BJ (cell line): Measurements from ENCODE around the gene LCN12. TPM values are rescaled to one million over a fixed set of nuclear protein-coding genes. Genes with fewer than 3 reads are reported as not detected.

ENCODE experiments used
- CTCF ChIA-PET: fragments of 350-600 bp; formaldehyde crosslinking; extraction: SDS; loops from one replicate; lab custom pipeline; 2021; ENCODE audit warnings: antibody characterized with exemption, inconsistent platforms; lab: Yijun Ruan, JAX
- POLR2A ChIA-PET: fragments of 300-600 bp; sonication (Branson Sonifier 250); formaldehyde crosslinking; extraction: SDS; loops from one replicate; lab custom pipeline; 2021; ENCODE audit warnings: antibody characterized with exemption; lab: Charles Lee
- DNase-seq: peaks from one replicate; pipeline ENCODE4 v3.0.0-alpha.2; 2011; ENCODE audit warnings: low read depth
- H3K27me3 ChIP-seq: 2 replicates; pipeline ENCODE4 v1.6.0; 2011; ENCODE audit warnings: low read length; ENCODE audit not compliant: control insufficient read depth, insufficient read depth
- H3K36me3 ChIP-seq: 2 replicates; pipeline ENCODE4 v1.5.1; 2011; ENCODE audit warnings: low read length; ENCODE audit not compliant: control insufficient read depth, insufficient read depth
- H3K4me3 ChIP-seq: 2 replicates; pipeline ENCODE4 v1.5.1; 2011; ENCODE audit warnings: low read depth, mild to moderate bottlenecking, control low read depth, low read length
- CTCF ChIP-seq: IDR thresholded peaks from 2 replicates; pipeline ENCODE4 v1.5.1; 2011; ENCODE audit warnings: low read depth, mild to moderate bottlenecking, control low read depth, inconsistent platforms, low read length, moderate library complexity; ENCODE audit not compliant: insufficient read depth
- polyA plus RNA-seq: library from polyadenylated mRNA; depleted of rRNA; stranded (reverse); fragments of >200 nt; gene quantifications from 2 replicates; pipeline ENCODE4 v1.2.3, GENCODE V29; 2011

The LCN12 gene
- polyA plus RNA-seq, 1 experiment: 0.36 TPM

- ChIA-PET POLR2A (no interaction called here), CTCF (no interaction called here)
- no peak for DNase-seq
- Histone ChIP-seq H3K27me3 (no peaks in the 10 kb centered on the region), H3K36me3 (peaks cover 36% of the 10 kb centered on the region), H3K4me3 (no peak overlapping the region)
- TF ChIP-seq CTCF: no peak
Measured at GRCh38 chr9:136916330-136917184, 35.5 kb upstream of the LCN12 start.

DNA sequence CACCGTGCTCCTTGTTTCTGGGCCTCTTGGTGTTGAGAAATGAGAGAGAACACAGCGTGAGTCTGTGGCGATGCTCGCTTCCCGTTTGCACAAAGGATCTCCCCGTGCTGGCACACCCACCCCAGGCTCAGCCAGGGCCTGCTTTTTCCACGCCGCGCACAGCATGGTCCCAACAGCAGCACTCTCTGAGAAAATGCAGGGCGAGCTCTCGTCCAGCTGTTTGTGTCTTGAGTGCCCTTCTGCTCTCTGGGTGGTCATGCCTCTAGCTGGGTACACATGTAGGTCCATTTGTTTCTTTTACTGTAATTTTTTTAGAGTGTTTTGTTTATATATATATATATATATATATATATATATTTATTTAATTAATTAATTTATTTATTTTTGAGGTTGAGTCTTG, 34.2 kb upstream of the LCN12 start:
- no peak for TF ChIP-seq CTCF
- DNase-seq: no peak
- ChIA-PET POLR2A (no interaction called here), CTCF (interaction anchor here (1.0 kb wide), 1 partner anchor 10 kb away, joined by 4 read pairs; no protein-coding TSS in a partner anchor)
- Histone ChIP-seq H3K4me3 (no peak overlapping the region), H3K36me3 (peaks cover 38% of the 10 kb centered on the region), H3K27me3 (no peaks in the 10 kb centered on the region)

GRCh38 chr9:136920069-136920468, 32.0 kb upstream of the LCN12 start:
- Histone ChIP-seq H3K36me3 (peaks cover 37% of the 10 kb centered on the region), H3K4me3 (no peak overlapping the region), H3K27me3 (no peaks in the 10 kb centered on the region)
- no peak for TF ChIP-seq CTCF
- no peak for DNase-seq
- ChIA-PET POLR2A (no interaction called here), CTCF (interaction anchor here (1.2 kb wide), 1 partner anchor 24 kb away, joined by 4 read pairs; no protein-coding TSS in a partner anchor)

DNA sequence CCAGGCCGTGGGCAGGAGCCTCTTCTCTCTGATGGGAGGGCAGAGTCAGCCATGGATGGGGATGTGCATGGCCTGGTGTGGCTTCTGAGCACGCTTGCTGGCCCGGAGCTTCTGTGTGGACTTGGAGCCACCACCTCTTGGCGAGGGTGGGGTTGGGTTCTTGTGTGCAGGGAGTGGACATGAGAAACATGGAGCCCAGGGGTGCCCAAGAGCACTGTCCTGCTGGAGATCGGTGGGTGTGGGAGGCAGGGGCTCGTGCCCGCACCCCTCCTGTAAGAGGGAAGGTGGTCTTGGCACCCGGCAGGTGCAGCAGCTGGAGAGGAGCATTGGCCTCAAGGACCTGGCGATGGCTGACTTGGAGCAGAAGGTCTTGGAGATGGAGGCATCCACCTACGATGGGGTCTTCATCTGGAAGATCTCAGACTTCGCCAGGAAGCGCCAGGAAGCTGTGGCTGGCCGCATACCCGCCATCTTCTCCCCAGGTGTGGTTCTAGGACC, 31.3 kb upstream of the LCN12 start:
- H3K27me3 ChIP-seq: no peaks in the 10 kb centered on the region
- peaks cover 34% of the 10 kb centered on the region for H3K36me3 ChIP-seq
- no peak overlapping the region for H3K4me3 ChIP-seq
- ChIA-PET POLR2A (no interaction called here), CTCF (interaction anchor here (1.0 kb wide), 1 partner anchor 108 kb away, joined by 3 read pairs; no protein-coding TSS in a partner anchor)
- no peak for DNase-seq
- no peak for TF ChIP-seq CTCF

- CTCF ChIA-PET: interaction anchor here (1.0 kb wide), 1 partner anchor 108 kb away, joined by 3 read pairs; no protein-coding TSS in a partner anchor
- no peak for DNase-seq
- Histone ChIP-seq H3K4me3 (no peak overlapping the region), H3K36me3 (peaks cover 32% of the 10 kb centered on the region), H3K27me3 (no peaks in the 10 kb centered on the region)
- no peak for TF ChIP-seq CTCF
- POLR2A ChIA-PET: no interaction called here
Measured at GRCh38 chr9:136921307-136921706, 30.8 kb upstream of the LCN12 start.
